Activated CD8-positive, alpha-beta memory T cell treated with anti-CD3 and anti-CD28 coated beads, Interleukin-2, amount 50 U/mL, for 4 hours (primary cell): ENCODE measurements around the gene CENPO.
A peak's percentile ranks its signal among the peaks of the same experiment; 100 is the strongest.

Source experiments
- DNase-seq: peaks from one replicate; pipeline ENCODE4 v3.0.0-alpha.2; 2020

Gene CENPO

GRCh38 chr2:24792874-24793760, at the start of gene CENPO, which contains the start of gene PTRHD1:
CENPO (plus strand) TSS chr2:24793425; CDS start chr2:24793920, 495 bp downstream.
PTRHD1 (minus strand) TSS chr2:24793391; CDS start chr2:24793377, 14 bp downstream.
- DNase-seq, result peak; percentile 92

- DNase-seq, result no peak
Measured at GRCh38 chr2:24743924-24744323, 49.3 kb upstream of the CENPO start.

GRCh38 chr2:24744356-24744755, 48.9 kb upstream of the CENPO start:
- DNase-seq, result no peak

GRCh38 chr2:24745825-24746224, 47.4 kb upstream of the CENPO start:
- DNase-seq, result no peak

GRCh38 chr2:24747299-24747698, 45.9 kb upstream of the CENPO start:
- no peak for DNase-seq

- no peak for DNase-seq
Measured at GRCh38 chr2:24749069-24749691, 44.0 kb upstream of the CENPO start.

GRCh38 chr2:24754985-24755705, 38.1 kb upstream of the CENPO start:
- DNase-seq, result no peak

- DNase-seq, result no peak
Measured at GRCh38 chr2:24756789-24757188, 36.4 kb upstream of the CENPO start.

GRCh38 chr2:24761866-24762265, 31.4 kb upstream of the CENPO start:
- no peak for DNase-seq

- no peak for DNase-seq
Measured at GRCh38 chr2:24762518-24762917, 30.7 kb upstream of the CENPO start.

- no peak for DNase-seq
Measured at GRCh38 chr2:24763843-24764242, 29.4 kb upstream of the CENPO start.

- DNase-seq, result no peak
Measured at GRCh38 chr2:24766609-24767008, 26.6 kb upstream of the CENPO start.

GRCh38 chr2:24768013-24768412, 25.2 kb upstream of the CENPO start:
- DNase-seq, result no peak

GRCh38 chr2:24768601-24769000, 24.6 kb upstream of the CENPO start:
- no peak for DNase-seq

- DNase-seq, result no peak
Measured at GRCh38 chr2:24771061-24771460, 22.2 kb upstream of the CENPO start.

GRCh38 chr2:24771764-24772586, 21.2 kb upstream of the CENPO start:
- DNase-seq, result no peak

- no peak for DNase-seq
Measured at GRCh38 chr2:24774373-24774772, 18.9 kb upstream of the CENPO start.

- no peak for DNase-seq
Measured at GRCh38 chr2:24779116-24779515, 14.1 kb upstream of the CENPO start.

- DNase-seq, result no peak
Measured at GRCh38 chr2:24783641-24784040, 9.6 kb upstream of the CENPO start.

GRCh38 chr2:24785671-24786321, 7.4 kb upstream of the CENPO start:
- no peak for DNase-seq

GRCh38 chr2:24787532-24787931, 5.7 kb upstream of the CENPO start:
- DNase-seq, result no peak

- no peak for DNase-seq
Measured at GRCh38 chr2:24788816-24789215, 4.4 kb upstream of the CENPO start.
